OCI-LY1 (cell line): ENCODE measurements around the gene PACRG.

ENCODE experiments used
- H2AFZ ChIP-seq: fragments of 200-600 bp; sonication (generic), shearing (Covaris generic); 2 replicates; pipeline ENCODE4 v1.6.0; 2014; ENCODE audit warnings: antibody characterized with exemption, mild to moderate bottlenecking, low read length
- H3F3A ChIP-seq: fragments of 200-600 bp; sonication (generic), shearing (Covaris generic); 2 replicates; pipeline ENCODE4 v1.6.0; 2014; ENCODE audit warnings: mild to moderate bottlenecking, antibody characterized with exemption, low read length, moderate library complexity; ENCODE audit not compliant: insufficient read depth
- H3K27ac ChIP-seq: fragments of 200-600 bp; sonication (generic); 2 replicates; pipeline ENCODE4 v1.5.1; 2014; ENCODE audit warnings: low read length, mixed run types, mild to moderate bottlenecking, low read depth; ENCODE audit not compliant: poor library complexity, severe bottlenecking
- H3K27me3 ChIP-seq: fragments of 200-600 bp; sonication (generic); 2 replicates; pipeline ENCODE4 v1.6.0; 2014; ENCODE audit warnings: antibody characterized with exemption, mild to moderate bottlenecking, low read length, moderate library complexity; ENCODE audit not compliant: insufficient read depth
- H3K36me3 ChIP-seq: fragments of 200-600 bp; sonication (generic); 2 replicates; pipeline ENCODE4 v1.6.1; 2014; ENCODE audit warnings: mild to moderate bottlenecking, antibody characterized with exemption, low read length, moderate library complexity, mixed read lengths; ENCODE audit not compliant: insufficient read depth
- H3K4me1 ChIP-seq: fragments of 200-600 bp; sonication (generic); 2 replicates; pipeline ENCODE4 v1.5.1; 2014; ENCODE audit warnings: mild to moderate bottlenecking, low read length, moderate library complexity; ENCODE audit not compliant: insufficient read depth, severe bottlenecking
- H3K4me2 ChIP-seq: fragments of 200-600 bp; sonication (generic), shearing (Covaris generic); 2 replicates; pipeline ENCODE4 v1.6.1; 2014; ENCODE audit warnings: low read length
- H3K4me3 ChIP-seq: fragments of 200-600 bp; sonication (generic); 2 replicates; pipeline ENCODE4 v1.5.1; 2014; ENCODE audit warnings: low read length, low read depth, mild to moderate bottlenecking, mixed read lengths; ENCODE audit not compliant: poor library complexity, severe bottlenecking
- H3K79me2 ChIP-seq: fragments of 200-600 bp; shearing (Covaris generic); 2 replicates; pipeline ENCODE4 v1.6.1; 2016; ENCODE audit warnings: mixed run types, low read length, mixed read lengths; ENCODE audit not compliant: insufficient read depth
- H3K9ac ChIP-seq: fragments of 200-600 bp; sonication (generic), shearing (Covaris generic); 2 replicates; pipeline ENCODE4 v1.6.1; 2014; ENCODE audit warnings: mild to moderate bottlenecking, low read length, mixed read lengths
- H3K9me2 ChIP-seq: fragments of 200-600 bp; sonication (generic), shearing (Covaris generic); 2 replicates; pipeline ENCODE4 v1.6.1; 2014; ENCODE audit warnings: low read depth, mild to moderate bottlenecking, low read length, mixed read lengths
- H3K9me3 ChIP-seq: fragments of 200-600 bp; shearing (Covaris generic); 2 replicates; pipeline ENCODE4 v1.6.1; 2014; ENCODE audit warnings: low read length, mixed read lengths
- H4K20me1 ChIP-seq: fragments of 200-600 bp; sonication (generic), shearing (Covaris generic); 2 replicates; pipeline ENCODE4 v1.6.0; 2016; ENCODE audit warnings: mild to moderate bottlenecking, low read length; ENCODE audit not compliant: insufficient read depth
- CTCF ChIP-seq: fragments of 200-600 bp; sonication (generic), shearing (Covaris generic); IDR thresholded peaks from 2 replicates; pipeline ENCODE4 v1.5.1; 2017; ENCODE audit warnings: mild to moderate bottlenecking, antibody characterized with exemption, low read length, moderate library complexity, mixed read lengths
- EZH2 ChIP-seq: fragments of 200-600 bp; sonication (generic), shearing (Covaris generic); IDR thresholded peaks from 2 replicates; pipeline ENCODE4 v1.8.0; 2017; ENCODE audit warnings: borderline replicate concordance, mixed run types, mild to moderate bottlenecking, antibody characterized with exemption, low read length, moderate library complexity, mixed read lengths

The PACRG gene

GRCh38 chr6:162854228-162854627 lies 126.5 kb downstream of the PACRG start:
- Histone ChIP-seq H3F3A (no peaks in the 10 kb centered on the region), H2AFZ (no peak overlapping the region)
- TF ChIP-seq EZH2, result no peak

GRCh38 chr6:162854734-162855191 lies 127.0 kb downstream of the PACRG start:
- Histone ChIP-seq H3K4me3 (no peak overlapping the region), H3K9me2 (no peaks in the 10 kb centered on the region), H3K36me3 (no peaks in the 10 kb centered on the region), H3K27ac (no peak overlapping the region), H3K9me3 (no peaks in the 10 kb centered on the region), H3K4me2 (no peak overlapping the region), H4K20me1 (no peaks in the 10 kb centered on the region), H2AFZ (no peak overlapping the region), H3F3A (no peaks in the 10 kb centered on the region), H3K27me3 (no peaks in the 10 kb centered on the region), H3K4me1 (no peaks in the 10 kb centered on the region), H3K9ac (no peak overlapping the region), H3K79me2 (no peaks in the 10 kb centered on the region)
- TF ChIP-seq EZH2, result no peak
- no peak for TF ChIP-seq CTCF

More at GRCh38 chr6:162854228-162854627, 126.5 kb downstream of the PACRG start:
- Histone ChIP-seq H3K9ac (no peak overlapping the region), H3K9me2 (no peaks in the 10 kb centered on the region), H3K4me2 (no peak overlapping the region), H3K36me3 (no peaks in the 10 kb centered on the region), H3K9me3 (no peaks in the 10 kb centered on the region), H3K4me1 (no peaks in the 10 kb centered on the region), H3K27ac (no peak overlapping the region), H3K27me3 (no peaks in the 10 kb centered on the region), H4K20me1 (no peaks in the 10 kb centered on the region), H3K79me2 (no peaks in the 10 kb centered on the region), H3K4me3 (no peak overlapping the region)

GRCh38 chr6:162856885-162857284 lies 129.1 kb downstream of the PACRG start:
- Histone ChIP-seq H3K4me3 (no peak overlapping the region), H2AFZ (no peak overlapping the region), H3K4me2 (no peak overlapping the region), H3F3A (no peaks in the 10 kb centered on the region), H4K20me1 (no peaks in the 10 kb centered on the region), H3K9ac (no peak overlapping the region), H3K27ac (no peak overlapping the region), H3K4me1 (no peaks in the 10 kb centered on the region), H3K9me3 (no peaks in the 10 kb centered on the region), H3K27me3 (no peaks in the 10 kb centered on the region), H3K9me2 (no peaks in the 10 kb centered on the region), H3K79me2 (no peaks in the 10 kb centered on the region), H3K36me3 (no peaks in the 10 kb centered on the region)
- TF ChIP-seq EZH2 (no peak), CTCF (peak; percentile 31; the same call in 1 of the 2 replicates)

GRCh38 chr6:162857326-162857725 lies 129.6 kb downstream of the PACRG start:
- Histone ChIP-seq H2AFZ (no peak overlapping the region), H3K79me2 (no peaks in the 10 kb centered on the region), H3K9me3 (no peaks in the 10 kb centered on the region), H3F3A (no peaks in the 10 kb centered on the region), H3K4me3 (no peak overlapping the region), H3K9me2 (no peaks in the 10 kb centered on the region), H3K9ac (no peak overlapping the region), H4K20me1 (no peaks in the 10 kb centered on the region), H3K4me1 (no peaks in the 10 kb centered on the region), H3K27ac (no peak overlapping the region), H3K27me3 (no peaks in the 10 kb centered on the region), H3K36me3 (no peaks in the 10 kb centered on the region), H3K4me2 (no peak overlapping the region)
- no peak for TF ChIP-seq EZH2
- TF ChIP-seq CTCF, result no peak
